Activated T-helper 17 cell treated with anti-CD3 and anti-CD28 coated beads, Interleukin-2, amount 50 U/mL, for 72 hours (primary cell): Measurements from ENCODE around the gene MDH2. TPM values are rescaled to one million over a fixed set of nuclear protein-coding genes. Genes with fewer than 3 reads are reported as not detected.
"Not testable (repeated sequence)": the region's sequence is repeated elsewhere in the genome, so short reads cannot be mapped to it uniquely, and the experiment has no call there.

Source experiments
- ATAC-seq: fragments of 150-1000 bp; cut with Tn5 transposase; replicated peaks from 2 replicates; pipeline ENCODE4 v1.10.0; 2021; ENCODE audit warnings: mild to moderate bottlenecking, moderate library complexity
- H3K27ac Mint-ChIP-seq: one replicate; pipeline ENCODE4 v1.8.0; 2022; ENCODE audit warnings: mixed read lengths
- H3K27me3 Mint-ChIP-seq: one replicate; pipeline ENCODE4 v1.8.0; 2022; ENCODE audit warnings: mixed read lengths
- H3K36me3 Mint-ChIP-seq: one replicate; pipeline ENCODE4 v1.8.0; 2022; ENCODE audit warnings: low read depth, mild to moderate bottlenecking, mixed read lengths
- H3K4me1 Mint-ChIP-seq: one replicate; pipeline ENCODE4 v1.8.0; 2022; ENCODE audit warnings: mixed read lengths
- H3K4me3 Mint-ChIP-seq: one replicate; pipeline ENCODE4 v1.8.0; 2022; ENCODE audit warnings: mild to moderate bottlenecking, mixed read lengths
- H3K9me3 Mint-ChIP-seq: one replicate; pipeline ENCODE4 v1.8.0; 2022; ENCODE audit warnings: mixed read lengths
- total RNA-seq, 2 donors: library from RNA; stranded (reverse); gene quantifications; one replicate each; pipeline ENCODE4 v1.2.3, GENCODE V29; 2022

Gene MDH2
- total RNA-seq, 2 donors from 2014 or later: 155 to 231 TPM

- H3K27me3 Mint-ChIP-seq: no peaks in the 10 kb centered on the region
- no peaks in the 10 kb centered on the region for H3K9me3 Mint-ChIP-seq
- peaks cover 98% of the 10 kb centered on the region for H3K36me3 Mint-ChIP-seq
- peak overlapping the region; percentile 31 for H3K27ac Mint-ChIP-seq
- no peak overlapping the region for H3K4me3 Mint-ChIP-seq
- peaks cover 5% of the 10 kb centered on the region for H3K4me1 Mint-ChIP-seq
- no peak for ATAC-seq
Observed at GRCh38 chr7:76057103-76057812, 9.4 kb downstream of the MDH2 start.

GRCh38 chr7:76057813-76058145 is 9.9 kb downstream of the MDH2 start:
- H3K9me3 Mint-ChIP-seq: no peaks in the 10 kb centered on the region
- peaks cover 3% of the 10 kb centered on the region for H3K4me1 Mint-ChIP-seq
- no peak overlapping the region for H3K4me3 Mint-ChIP-seq
- no peak for ATAC-seq
- peak overlapping the region; percentile 31 for H3K27ac Mint-ChIP-seq
- H3K36me3 Mint-ChIP-seq: peaks cover 98% of the 10 kb centered on the region
- no peaks in the 10 kb centered on the region for H3K27me3 Mint-ChIP-seq

- H3K9me3 Mint-ChIP-seq, H3K4me3 Mint-ChIP-seq, H3K4me1 Mint-ChIP-seq, H3K27me3 Mint-ChIP-seq, H3K27ac Mint-ChIP-seq, ATAC-seq: not testable (repeated sequence)
- H3K36me3 Mint-ChIP-seq: peaks cover 98% of the 10 kb centered on the region
Observed at GRCh38 chr7:76058745-76059144, 10.8 kb downstream of the MDH2 start.

- ATAC-seq: no peak
- H3K4me1 Mint-ChIP-seq: peaks cover 4% of the 10 kb centered on the region
- no peak overlapping the region for H3K27ac Mint-ChIP-seq
- peaks cover 100% of the 10 kb centered on the region for H3K36me3 Mint-ChIP-seq
- no peaks in the 10 kb centered on the region for H3K9me3 Mint-ChIP-seq
- no peaks in the 10 kb centered on the region for H3K27me3 Mint-ChIP-seq
- no peak overlapping the region for H3K4me3 Mint-ChIP-seq
Observed at GRCh38 chr7:76060842-76061241, 12.9 kb downstream of the MDH2 start.

- ATAC-seq: no peak
- H3K36me3 Mint-ChIP-seq: peaks cover 98% of the 10 kb centered on the region
- H3K9me3 Mint-ChIP-seq: no peaks in the 10 kb centered on the region
- H3K27ac Mint-ChIP-seq: peak overlapping the region; percentile 37
- no peaks in the 10 kb centered on the region for H3K27me3 Mint-ChIP-seq
- H3K4me1 Mint-ChIP-seq: peaks cover 4% of the 10 kb centered on the region
- no peak overlapping the region for H3K4me3 Mint-ChIP-seq
Observed at GRCh38 chr7:76062254-76062653, 14.3 kb downstream of the MDH2 start.

GRCh38 chr7:76063114-76063513 is 15.2 kb downstream of the MDH2 start:
- Mint-ChIP-seq H3K4me1 (peaks cover 4% of the 10 kb centered on the region), H3K27me3 (no peaks in the 10 kb centered on the region), H3K27ac (peak overlapping the region; percentile 37), H3K9me3 (no peaks in the 10 kb centered on the region), H3K36me3 (peaks cover 90% of the 10 kb centered on the region), H3K4me3 (no peak overlapping the region)
- no peak for ATAC-seq

GRCh38 chr7:76063525-76063924 is 15.6 kb downstream of the MDH2 start:
- ATAC-seq: no peak
- Mint-ChIP-seq H3K4me1 (peaks cover 4% of the 10 kb centered on the region), H3K27me3 (no peaks in the 10 kb centered on the region), H3K27ac (no peak overlapping the region), H3K36me3 (peaks cover 86% of the 10 kb centered on the region), H3K4me3 (no peak overlapping the region), H3K9me3 (no peaks in the 10 kb centered on the region)

- peaks cover 77% of the 10 kb centered on the region for H3K36me3 Mint-ChIP-seq
Observed at GRCh38 chr7:76064208-76064970, 16.5 kb downstream of the MDH2 start.

GRCh38 chr7:76065016-76065612 is 17.2 kb downstream of the MDH2 start:
- peak overlapping the region; percentile 74 for H3K27ac Mint-ChIP-seq
- ATAC-seq: peak; percentile 96
- no peaks in the 10 kb centered on the region for H3K9me3 Mint-ChIP-seq
- peak overlapping the region; percentile 30 for H3K4me3 Mint-ChIP-seq
- H3K36me3 Mint-ChIP-seq: peaks cover 70% of the 10 kb centered on the region
- H3K4me1 Mint-ChIP-seq: peaks cover 4% of the 10 kb centered on the region
- no peaks in the 10 kb centered on the region for H3K27me3 Mint-ChIP-seq

More at GRCh38 chr7:76064208-76064970, 16.5 kb downstream of the MDH2 start:
- Mint-ChIP-seq H3K9me3 (no peaks in the 10 kb centered on the region), H3K4me1 (peaks cover 4% of the 10 kb centered on the region), H3K27ac (no peak overlapping the region), H3K27me3 (no peaks in the 10 kb centered on the region), H3K4me3 (no peak overlapping the region)
- no peak for ATAC-seq

GRCh38 chr7:76066716-76067503 is 19.0 kb downstream of the MDH2 start:
- no peak overlapping the region for H3K27ac Mint-ChIP-seq
- peaks cover 52% of the 10 kb centered on the region for H3K36me3 Mint-ChIP-seq
- H3K4me1 Mint-ChIP-seq: peaks cover 4% of the 10 kb centered on the region
- no peak overlapping the region for H3K4me3 Mint-ChIP-seq
- no peaks in the 10 kb centered on the region for H3K9me3 Mint-ChIP-seq
- no peaks in the 10 kb centered on the region for H3K27me3 Mint-ChIP-seq
- no peak for ATAC-seq

- Mint-ChIP-seq H3K4me1 (peaks cover 4% of the 10 kb centered on the region), H3K9me3 (no peaks in the 10 kb centered on the region), H3K27ac (no peak overlapping the region), H3K27me3 (no peaks in the 10 kb centered on the region), H3K36me3 (peaks cover 28% of the 10 kb centered on the region), H3K4me3 (no peak overlapping the region)
- ATAC-seq: no peak
Observed at GRCh38 chr7:76069238-76069638, 21.3 kb downstream of the MDH2 start.

- Mint-ChIP-seq H3K27me3 (no peaks in the 10 kb centered on the region), H3K4me1 (no peaks in the 10 kb centered on the region)
- ATAC-seq: no peak
Observed at GRCh38 chr7:76071316-76072242, 23.7 kb downstream of the MDH2 start.

GRCh38 chr7:76072243-76073148 is 24.6 kb downstream of the MDH2 start:
- Mint-ChIP-seq H3K4me3 (no peak overlapping the region), H3K27ac (no peak overlapping the region), H3K4me1 (peaks cover 5% of the 10 kb centered on the region), H3K36me3 (no peaks in the 10 kb centered on the region), H3K27me3 (no peaks in the 10 kb centered on the region), H3K9me3 (no peaks in the 10 kb centered on the region)
- no peak for ATAC-seq

More at GRCh38 chr7:76071316-76072242, 23.7 kb downstream of the MDH2 start:
- Mint-ChIP-seq H3K36me3 (peaks cover 5% of the 10 kb centered on the region), H3K27ac (no peak overlapping the region), H3K4me3 (no peak overlapping the region), H3K9me3 (no peaks in the 10 kb centered on the region)
